B cell (primary cell): ENCODE results near the gene NRDC. TPM values are rescaled to one million over a fixed set of nuclear protein-coding genes. Genes with fewer than 3 reads are reported as not detected.

Experiments used
- ATAC-seq: fragments of 200-7000 bp; cut with Tn5 transposase; one replicate; pipeline ENCODE4 v1.10.0; 2021; ENCODE audit warnings: low read depth, mild to moderate bottlenecking, moderate number of reproducible peaks, moderate library complexity
- CTCF ChIA-PET: fragments of 350-600 bp; sonication (Branson Sonifier 250); formaldehyde crosslinking; loops from one replicate; lab custom pipeline; 2021; ENCODE audit warnings: antibody characterized with exemption, inconsistent platforms; lab: Charles Lee
- POLR2A ChIA-PET: fragments of 350-600 bp; sonication (Branson Sonifier 250); formaldehyde crosslinking; loops from one replicate; lab custom pipeline; 2021; ENCODE audit warnings: antibody characterized with exemption; lab: Charles Lee
- DNase-seq: peaks from one replicate; pipeline ENCODE4 v3.0.0; 2013
- H2AFZ ChIP-seq: 2 replicates; pipeline ENCODE4 v1.6.1; 2012; ENCODE audit warnings: mild to moderate bottlenecking, low read depth, low read length; ENCODE audit not compliant: insufficient read depth, poor library complexity, severe bottlenecking
- H3K27ac ChIP-seq, 2 donors: 1 replicate in 1 of 2; 2 replicates in 1 of 2; pipeline ENCODE4 v1.5.1; 2012 to 2013; ENCODE audit warnings: low read length in 2 of 2, mild to moderate bottlenecking in 2 of 2, moderate library complexity in 1 of 2
- H3K27me3 ChIP-seq, 4 experiments: fragments of 200-600 bp in 1 of 4; sonication (generic) in 1 of 4; replicated peaks in 1 of 4; 1 replicate in 2 of 4; 2 replicates in 2 of 4; pipeline versions ENCODE4 v1.6.1 to v1.7.0; 2013 to 2016; ENCODE audit warnings: low read length in 3 of 4, mild to moderate bottlenecking in 2 of 4, mixed read lengths in 1 of 4, moderate library complexity in 1 of 4; ENCODE audit not compliant: insufficient read depth in 4 of 4, control insufficient read depth in 3 of 4; ENCODE audit errors: control extremely low read depth in 1 of 4
- H3K36me3 ChIP-seq, 2 experiments: replicated peaks in 1 of 2; 1 replicate in 1 of 2; 2 replicates in 1 of 2; pipeline versions ENCODE4 v1.6.1 to v1.7.1; 2013; ENCODE audit warnings: low read length in 1 of 2; ENCODE audit not compliant: insufficient read depth in 2 of 2, control insufficient read depth in 1 of 2; ENCODE audit errors: control extremely low read depth in 1 of 2, extremely low read depth in 1 of 2
- H3K4me1 ChIP-seq, 2 donors: fragments of 200-600 bp in 1 of 2; sonication (generic) in 1 of 2; 1 replicate in 1 of 2; 2 replicates in 1 of 2; pipeline versions ENCODE4 v1.5.1 to v1.6.1; 2013 to 2017; ENCODE audit warnings: low read length in 2 of 2; ENCODE audit not compliant: control insufficient read depth in 2 of 2, insufficient read depth in 2 of 2
- H3K4me2 ChIP-seq: replicated peaks from 2 replicates; pipeline ENCODE3; 2012; ENCODE audit warnings: mild to moderate bottlenecking, low read depth, low read length; ENCODE audit not compliant: poor library complexity, severe bottlenecking
- H3K4me3 ChIP-seq, 5 experiments: fragments of 200-600 bp in 1 of 5; sonication (generic) in 1 of 5; 1 replicate in 3 of 5; 2 replicates in 2 of 5; pipeline versions ENCODE4 v1.5.1 to v1.7.0; 2011 to 2016; ENCODE audit warnings: low read length in 4 of 5, mild to moderate bottlenecking in 4 of 5, low read depth in 2 of 5, control low read depth in 1 of 5, moderate library complexity in 1 of 5; ENCODE audit not compliant: insufficient read depth in 1 of 5; ENCODE audit errors: control extremely low read depth in 1 of 5, extremely low read depth in 1 of 5
- H3K79me2 ChIP-seq: fragments of 200-600 bp; sonication (generic); one replicate; pipeline ENCODE4 v1.6.0; 2016; ENCODE audit warnings: low read length; ENCODE audit not compliant: control insufficient read depth, insufficient read depth
- H3K9ac ChIP-seq: fragments of 200-600 bp; sonication (generic); 2 replicates; pipeline ENCODE4 v1.6.1; 2017; ENCODE audit warnings: mild to moderate bottlenecking, low read length, moderate library complexity
- H3K9me3 ChIP-seq, 3 donors: one replicate each; pipeline versions ENCODE4 v1.6.1 to v1.7.1; 2013; ENCODE audit warnings: low read length in 2 of 3; ENCODE audit not compliant: control insufficient read depth in 2 of 3, insufficient read depth in 1 of 3; ENCODE audit errors: control extremely low read depth in 1 of 3
- H4K20me1 ChIP-seq: 2 replicates; pipeline ENCODE4 v1.6.0; 2012; ENCODE audit warnings: mild to moderate bottlenecking, low read length; ENCODE audit not compliant: insufficient read depth, control insufficient read depth, poor library complexity, severe bottlenecking
- H3K27ac Mint-ChIP-seq: one replicate; pipeline ENCODE4 v1.8.0; 2021; ENCODE audit warnings: mixed read lengths
- H3K27me3 Mint-ChIP-seq: one replicate; pipeline ENCODE4 v1.8.0; 2021; ENCODE audit warnings: mixed read lengths
- H3K4me1 Mint-ChIP-seq: one replicate; pipeline ENCODE4 v1.8.0; 2021; ENCODE audit warnings: mixed read lengths
- H3K4me3 Mint-ChIP-seq: one replicate; pipeline ENCODE4 v1.8.0; 2021; ENCODE audit warnings: mixed read lengths
- H3K9me3 Mint-ChIP-seq: one replicate; pipeline ENCODE4 v1.8.0; 2022; ENCODE audit warnings: mixed read lengths; ENCODE audit not compliant: insufficient read depth
- EZH2 ChIP-seq: IDR thresholded peaks from 2 replicates; pipeline ENCODE4 v1.6.1; 2012; ENCODE audit warnings: borderline replicate concordance, low read depth, mild to moderate bottlenecking, moderate library complexity, low read length; ENCODE audit not compliant: insufficient read depth, poor library complexity, severe bottlenecking
- WGBS: methylation state at CpG from one replicate; pipeline ENCODE4 v1.1.5; 2013; ENCODE audit warnings: missing lambda C conversion rate; ENCODE audit not compliant: insufficient coverage; 5-methylcytosine and 5-hydroxymethylcytosine counted together
- intact Hi-C: fragments of 100-400 bp; cut with micrococcal nuclease; formaldehyde crosslinking; loops from one replicate; pipeline ENCODE4 v1.10.0; 2022
- polyA plus RNA-seq: library from polyadenylated mRNA; depleted of rRNA; stranded (reverse); fragments of >200 nt; gene quantifications from 2 replicates; pipeline ENCODE4 v1.2.3, GENCODE V29; 2012
- total RNA-seq, 2 donors: library from RNA; stranded (reverse); fragments of 120-200 nt in 1 of 2; gene quantifications; 1 replicate in 1 of 2; 2 replicates in 1 of 2; pipeline versions ENCODE4 v1.2.3 to v1.2.4, GENCODE V29; 2013 to 2022
- TF ChIP-seq, protein P1 (sequence below): fragments of 200-600 bp; IDR thresholded peaks from one replicate; pipeline ENCODE4 v1.8.0; 2022; ENCODE audit warnings: antibody characterized with exemption, mild to moderate bottlenecking

Gene NRDC
- total and polyA plus RNA-seq, 2 donors (not counting 1 experiment from before 2014, with no cell fraction given): 55.3 to 154 TPM

DNA sequence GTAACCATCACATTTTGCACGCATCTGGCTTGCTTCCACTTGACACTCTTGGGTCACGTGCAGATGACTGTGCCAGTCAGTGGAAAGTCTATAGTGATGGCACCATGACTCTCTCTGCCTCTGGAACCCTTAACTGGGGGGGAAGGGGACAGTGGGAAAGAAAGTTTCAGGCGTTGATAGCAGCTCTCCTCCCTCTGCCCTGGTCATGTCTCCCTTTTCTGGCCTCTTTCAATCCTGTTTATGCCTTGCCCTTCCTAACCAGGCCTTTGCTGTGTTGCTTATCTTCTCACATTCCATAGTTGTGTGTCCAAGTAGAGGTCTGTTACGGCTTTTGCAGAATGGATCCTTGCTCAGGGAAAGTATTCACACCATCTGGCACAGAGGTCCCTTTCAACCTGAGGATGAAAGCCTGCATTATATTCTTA is 93.5 kb downstream of the NRDC start:
- H3K4me1 Mint-ChIP-seq: no peaks in the 10 kb centered on the region
- Histone ChIP-seq H3K79me2 (no peaks in the 10 kb centered on the region), H3K27ac (no peak overlapping the region), H4K20me1 (no peaks in the 10 kb centered on the region), H3K4me2 (no peak overlapping the region), H3K36me3 (peaks cover 18 to 91% of the 10 kb centered on the region in 2 experiments), H3K4me1 (no peaks in the 10 kb centered on the region), H3K4me3 (no peak overlapping the region), H3K27me3 (no peaks in the 10 kb centered on the region), H2AFZ (no peak overlapping the region), H3K9me3 (no peaks in the 10 kb centered on the region), H3K9ac (no peak overlapping the region)
- ATAC-seq (no peak), DNase-seq (no peak)
- H3K27me3 Mint-ChIP-seq: no peaks in the 10 kb centered on the region
- H3K9me3 Mint-ChIP-seq: no peaks in the 10 kb centered on the region
- intact Hi-C loops: no loop called here
- ChIA-PET POLR2A (no interaction called here), CTCF (no interaction called here)
- no peak overlapping the region for H3K4me3 Mint-ChIP-seq
- no peak overlapping the region for H3K27ac Mint-ChIP-seq
- TF ChIP-seq, protein P1, sequence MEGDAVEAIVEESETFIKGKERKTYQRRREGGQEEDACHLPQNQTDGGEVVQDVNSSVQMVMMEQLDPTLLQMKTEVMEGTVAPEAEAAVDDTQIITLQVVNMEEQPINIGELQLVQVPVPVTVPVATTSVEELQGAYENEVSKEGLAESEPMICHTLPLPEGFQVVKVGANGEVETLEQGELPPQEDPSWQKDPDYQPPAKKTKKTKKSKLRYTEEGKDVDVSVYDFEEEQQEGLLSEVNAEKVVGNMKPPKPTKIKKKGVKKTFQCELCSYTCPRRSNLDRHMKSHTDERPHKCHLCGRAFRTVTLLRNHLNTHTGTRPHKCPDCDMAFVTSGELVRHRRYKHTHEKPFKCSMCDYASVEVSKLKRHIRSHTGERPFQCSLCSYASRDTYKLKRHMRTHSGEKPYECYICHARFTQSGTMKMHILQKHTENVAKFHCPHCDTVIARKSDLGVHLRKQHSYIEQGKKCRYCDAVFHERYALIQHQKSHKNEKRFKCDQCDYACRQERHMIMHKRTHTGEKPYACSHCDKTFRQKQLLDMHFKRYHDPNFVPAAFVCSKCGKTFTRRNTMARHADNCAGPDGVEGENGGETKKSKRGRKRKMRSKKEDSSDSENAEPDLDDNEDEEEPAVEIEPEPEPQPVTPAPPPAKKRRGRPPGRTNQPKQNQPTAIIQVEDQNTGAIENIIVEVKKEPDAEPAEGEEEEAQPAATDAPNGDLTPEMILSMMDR: no peak
- TF ChIP-seq EZH2: no peak
- WGBS: 96% methylated on average over 3 of the region's 4 CpGs

DNA sequence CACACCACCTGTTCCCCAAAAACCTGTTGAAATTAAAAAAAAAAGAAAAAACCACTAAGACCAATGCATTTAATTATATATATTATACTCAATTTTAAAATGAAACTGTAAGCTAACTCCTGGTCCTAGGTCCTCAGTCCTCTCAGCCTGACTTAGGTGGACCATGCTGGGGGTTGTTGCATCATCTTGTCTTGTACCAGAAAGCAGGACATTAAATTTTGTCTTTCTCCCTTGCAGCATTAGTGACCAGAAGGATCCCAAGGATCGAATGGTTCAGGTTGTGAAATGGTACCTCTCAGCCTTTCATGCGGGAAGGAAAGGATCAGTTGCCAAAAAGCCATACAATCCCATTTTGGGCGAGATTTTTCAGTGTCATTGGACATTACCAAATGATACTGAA is 97.6 kb downstream of the NRDC start:
- H3K4me3 Mint-ChIP-seq: no peak overlapping the region
- TF ChIP-seq, protein P1: no peak
- no peak for TF ChIP-seq EZH2
- no peak overlapping the region for H2AFZ ChIP-seq
- H3K9me3 Mint-ChIP-seq: no peaks in the 10 kb centered on the region
- intact Hi-C loops: no loop called here
- H3K36me3 ChIP-seq: peaks cover 0 to 63% of the 10 kb centered on the region in 2 experiments
- 100% methylated on average over 3 of the region's 3 CpGs for WGBS
- H3K27me3 ChIP-seq: no peaks in the 10 kb centered on the region
- peaks cover 12% of the 10 kb centered on the region for H3K4me1 Mint-ChIP-seq
- no peak overlapping the region for H3K9ac ChIP-seq
- H3K27me3 Mint-ChIP-seq: no peaks in the 10 kb centered on the region
- no peak overlapping the region for H3K4me2 ChIP-seq
- POLR2A ChIA-PET: no interaction called here
- DNase-seq: no peak
- CTCF ChIA-PET: no interaction called here
- no peak for ATAC-seq
- H3K9me3 ChIP-seq: no peaks in the 10 kb centered on the region
- H3K27ac Mint-ChIP-seq: no peak overlapping the region
- H4K20me1 ChIP-seq: no peaks in the 10 kb centered on the region
- no peaks in the 10 kb centered on the region for H3K79me2 ChIP-seq
- H3K4me1 ChIP-seq: peaks cover 6 to 9% of the 10 kb centered on the region in 2 donors
- no peak overlapping the region for H3K27ac ChIP-seq
- H3K4me3 ChIP-seq: no peak overlapping the region
